ENCODE data around the gene ZBTB16.

- no peak for TF ChIP-seq CTCF (IDR thresholded peaks at IDR 0.05)
- TF ChIP-seq POLR2A (IDR thresholded peaks at IDR 0.05), result no peak
Observed at GRCh38 chr11:114077482-114078305, 18.2 kb downstream of the ZBTB16 start.

Measured in uterus (tissue), 2 donors.